Measurements from ENCODE around the gene PDIK1L.

PDIK1L gene

GRCh38 chr1:26122988-26123973, 11.7 kb downstream of the PDIK1L start:
- H3K27ac Mint-ChIP-seq, result peak overlapping the region; percentile 82
- peaks cover 50% of the 10 kb centered on the region for H3K36me3 Mint-ChIP-seq

DNA sequence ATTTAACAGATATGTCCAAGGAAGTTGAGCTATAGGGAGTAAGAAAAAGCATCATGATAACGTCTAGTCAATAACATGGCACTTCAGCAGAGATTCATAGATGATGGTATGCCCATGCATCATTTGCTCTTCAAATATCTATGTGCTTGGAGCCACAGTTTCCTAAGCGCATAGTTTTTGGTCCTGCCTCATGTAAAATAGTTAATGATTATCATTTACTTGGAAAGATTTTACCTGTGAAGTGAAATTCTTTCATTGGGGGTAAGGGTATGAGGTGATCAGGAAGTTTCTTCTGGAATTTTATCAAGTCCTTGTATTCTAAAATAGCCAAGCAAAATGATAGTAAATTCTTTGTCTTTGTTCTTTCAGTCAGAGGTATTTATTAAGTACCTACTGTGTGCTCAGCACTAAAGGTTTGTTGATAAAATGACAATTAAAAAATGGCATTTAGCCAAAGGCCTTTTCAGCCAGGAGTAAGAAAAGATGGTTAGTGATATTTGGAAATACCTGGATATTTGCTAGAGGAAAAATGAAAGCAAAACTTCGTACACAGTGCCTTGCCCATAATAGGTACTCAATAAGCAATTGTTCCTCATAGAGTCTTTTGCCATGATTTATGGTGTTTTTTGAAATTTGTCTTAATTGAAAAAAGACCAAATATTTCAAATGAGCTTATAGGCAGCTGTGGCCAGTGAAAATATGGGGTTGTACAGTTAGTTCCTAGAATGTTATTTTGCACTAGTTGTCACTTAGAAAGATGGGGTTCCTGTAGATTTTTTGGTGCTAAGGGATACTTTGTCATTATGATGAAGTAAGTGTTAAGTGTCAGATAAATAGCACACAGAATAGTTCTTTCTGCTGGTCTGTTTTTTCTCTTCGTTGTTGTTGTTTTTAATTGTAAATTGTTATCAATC, 13.1 kb downstream of the PDIK1L start:
- CTCF ChIA-PET, result interaction anchor here (1.0 to 5.2 kb wide), 4 partner anchors 13 to 20 kb away, joined by 3 to 48 read pairs (median 8); partner anchors contain the start of gene PDIK1L
- Mint-ChIP-seq H3K36me3 (peaks cover 40% of the 10 kb centered on the region), H3K27me3 (no peaks in the 10 kb centered on the region), H3K9me3 (no peaks in the 10 kb centered on the region), H3K27ac (peak overlapping the region; percentile 99), H3K4me1 (peaks cover 72% of the 10 kb centered on the region), H3K4me3 (no peak overlapping the region)
- no peak for DNase-seq

More at GRCh38 chr1:26122988-26123973, 11.7 kb downstream of the PDIK1L start:
- Mint-ChIP-seq H3K27me3 (no peaks in the 10 kb centered on the region), H3K4me3 (no peak overlapping the region), H3K9me3 (no peaks in the 10 kb centered on the region), H3K4me1 (peaks cover 81% of the 10 kb centered on the region)
- CTCF ChIA-PET, result interaction anchor here (0.6 to 1.7 kb wide), 8 partner anchors 11 to 227 kb away, joined by 3 to 13 read pairs (median 4); partner anchors contain the start of gene PDIK1L
- DNase-seq, result peak; percentile 35

GRCh38 chr1:26125382-26125781, 13.8 kb downstream of the PDIK1L start:
- H3K4me1 Mint-ChIP-seq, result peaks cover 65% of the 10 kb centered on the region
- H3K4me3 Mint-ChIP-seq, result no peak overlapping the region
- peak overlapping the region; percentile 99 for H3K27ac Mint-ChIP-seq
- peaks cover 33% of the 10 kb centered on the region for H3K36me3 Mint-ChIP-seq
- CTCF ChIA-PET, result interaction anchor here (1.3 to 5.2 kb wide), 2 partner anchors 14 to 19 kb away, joined by 3 to 48 read pairs; no protein-coding TSS in a partner anchor
- no peaks in the 10 kb centered on the region for H3K9me3 Mint-ChIP-seq
- no peaks in the 10 kb centered on the region for H3K27me3 Mint-ChIP-seq
- DNase-seq, result no peak

- CTCF ChIA-PET, result interaction anchor here (1.0 to 5.2 kb wide), 6 partner anchors 13 to 108 kb away, joined by 3 to 48 read pairs (median 6); partner anchors contain the start of gene CEP85
- DNase-seq, result no peak
- Mint-ChIP-seq H3K27me3 (no peaks in the 10 kb centered on the region), H3K27ac (peak overlapping the region; percentile 99), H3K4me1 (peaks cover 65% of the 10 kb centered on the region), H3K36me3 (peaks cover 33% of the 10 kb centered on the region), H3K9me3 (no peaks in the 10 kb centered on the region), H3K4me3 (peak overlapping the region; percentile 76)
Observed at GRCh38 chr1:26125946-26126320, 14.3 kb downstream of the PDIK1L start.

GRCh38 chr1:26126321-26127084, 14.9 kb downstream of the PDIK1L start:
- H3K27ac Mint-ChIP-seq, result peak overlapping the region; percentile 99
- DNase-seq, result peak; percentile 71

GRCh38 chr1:26127235-26128163, 15.9 kb downstream of the PDIK1L start:
- CTCF ChIA-PET, result interaction anchor here (0.6 to 5.2 kb wide), 8 partner anchors 11 to 194 kb away, joined by 3 to 48 read pairs (median 6); partner anchors contain the start of gene CEP85
- no peak for DNase-seq
- no peaks in the 10 kb centered on the region for H3K9me3 Mint-ChIP-seq
- peak overlapping the region; percentile 76 for H3K4me3 Mint-ChIP-seq
- H3K36me3 Mint-ChIP-seq, result peaks cover 24% of the 10 kb centered on the region
- peaks cover 65% of the 10 kb centered on the region for H3K4me1 Mint-ChIP-seq
- H3K27ac Mint-ChIP-seq, result peak overlapping the region; percentile 99
- no peaks in the 10 kb centered on the region for H3K27me3 Mint-ChIP-seq

More at GRCh38 chr1:26126321-26127084, 14.9 kb downstream of the PDIK1L start:
- H3K27me3 Mint-ChIP-seq, result no peaks in the 10 kb centered on the region
- H3K4me1 Mint-ChIP-seq, result peaks cover 68% of the 10 kb centered on the region
- peaks cover 34% of the 10 kb centered on the region for H3K36me3 Mint-ChIP-seq
- CTCF ChIA-PET, result interaction anchor here (0.6 to 5.2 kb wide), 7 partner anchors 12 to 195 kb away, joined by 3 to 48 read pairs (median 6); partner anchors contain the start of gene CEP85
- peak overlapping the region; percentile 76 for H3K4me3 Mint-ChIP-seq
- no peaks in the 10 kb centered on the region for H3K9me3 Mint-ChIP-seq

DNA sequence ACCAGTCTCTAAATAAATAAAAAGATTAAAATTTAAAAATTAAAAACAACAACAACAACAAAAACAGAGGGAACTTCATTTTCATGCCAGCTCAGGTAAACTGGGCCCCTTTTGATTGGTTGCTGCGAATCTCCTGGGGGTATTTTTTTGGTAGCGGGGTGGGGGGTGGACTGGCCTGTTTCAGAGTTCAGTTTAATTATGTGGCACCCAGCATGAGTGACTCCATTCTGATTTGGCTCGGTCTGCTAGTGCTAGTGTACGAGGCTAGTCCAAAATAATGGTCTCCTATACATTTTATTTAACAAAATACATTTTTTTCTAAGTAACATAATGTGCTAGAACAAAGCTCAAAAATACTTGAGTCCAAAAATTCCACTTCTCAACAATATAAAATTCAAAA, 18.2 kb downstream of the PDIK1L start:
- CTCF ChIA-PET, result interaction anchor here (1.5 to 5.2 kb wide), 3 partner anchors 9 to 25 kb away, joined by 5 to 48 read pairs (median 6); no protein-coding TSS in a partner anchor
- Mint-ChIP-seq H3K4me3 (no peak overlapping the region), H3K4me1 (peaks cover 51% of the 10 kb centered on the region), H3K27ac (no peak overlapping the region), H3K9me3 (no peaks in the 10 kb centered on the region), H3K27me3 (no peaks in the 10 kb centered on the region), H3K36me3 (peaks cover 14% of the 10 kb centered on the region)
- DNase-seq, result no peak

DNA sequence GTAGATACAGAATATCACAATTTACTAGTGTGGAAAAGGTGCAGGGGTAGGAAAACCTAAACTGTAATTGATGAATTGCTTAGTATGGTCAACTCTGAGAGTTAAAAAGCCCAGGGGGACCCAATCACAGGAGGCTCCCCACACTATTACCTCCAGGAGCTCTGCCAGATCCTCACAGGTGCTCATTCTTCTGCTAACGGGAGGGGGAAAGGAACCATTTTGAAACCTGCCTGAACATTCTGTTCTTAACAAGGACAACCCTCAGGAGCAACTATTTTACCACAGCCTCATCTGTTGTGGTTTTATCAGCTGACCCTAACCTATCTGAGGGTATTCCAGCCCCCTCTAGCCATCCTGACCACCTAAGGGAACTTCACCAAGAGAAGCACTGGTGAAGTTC, 19.1 kb downstream of the PDIK1L start:
- Mint-ChIP-seq H3K9me3 (no peaks in the 10 kb centered on the region), H3K27me3 (no peaks in the 10 kb centered on the region), H3K27ac (no peak overlapping the region), H3K36me3 (peaks cover 10% of the 10 kb centered on the region), H3K4me3 (no peak overlapping the region), H3K4me1 (peaks cover 42% of the 10 kb centered on the region)
- CTCF ChIA-PET, result interaction anchor here (0.8 kb wide), 1 partner anchor 14 kb away, joined by 3 read pairs; no protein-coding TSS in a partner anchor
- DNase-seq, result no peak

GRCh38 chr1:26132128-26132833, 20.7 kb downstream of the PDIK1L start:
- CTCF ChIA-PET, result no interaction called here
- no peaks in the 10 kb centered on the region for H3K27me3 Mint-ChIP-seq
- no peak overlapping the region for H3K4me3 Mint-ChIP-seq
- H3K27ac Mint-ChIP-seq, result no peak overlapping the region
- H3K4me1 Mint-ChIP-seq, result peaks cover 26% of the 10 kb centered on the region
- H3K36me3 Mint-ChIP-seq, result peaks cover 5% of the 10 kb centered on the region
- no peak for DNase-seq
- no peaks in the 10 kb centered on the region for H3K9me3 Mint-ChIP-seq

- Mint-ChIP-seq H3K4me1 (peaks cover 21% of the 10 kb centered on the region), H3K36me3 (peaks cover 4% of the 10 kb centered on the region), H3K27me3 (no peaks in the 10 kb centered on the region), H3K9me3 (no peaks in the 10 kb centered on the region), H3K4me3 (no peak overlapping the region), H3K27ac (no peak overlapping the region)
- DNase-seq, result no peak
- CTCF ChIA-PET, result no interaction called here
Observed at GRCh38 chr1:26132834-26133167, 21.2 kb downstream of the PDIK1L start.

- H3K4me3 Mint-ChIP-seq, result no peak overlapping the region
- CTCF ChIA-PET, result no interaction called here
- no peak for DNase-seq
- no peaks in the 10 kb centered on the region for H3K9me3 Mint-ChIP-seq
- peaks cover 2% of the 10 kb centered on the region for H3K36me3 Mint-ChIP-seq
- H3K27me3 Mint-ChIP-seq, result no peaks in the 10 kb centered on the region
- peaks cover 24% of the 10 kb centered on the region for H3K4me1 Mint-ChIP-seq
- H3K27ac Mint-ChIP-seq, result no peak overlapping the region
Observed at GRCh38 chr1:26134466-26134865, 22.8 kb downstream of the PDIK1L start.
